ENCODE measurements around the gene SMARCD3. TPM values are rescaled to one million over a fixed set of nuclear protein-coding genes. Genes with fewer than 3 reads are reported as not detected.

Gene SMARCD3
- total and polyA plus RNA-seq, 9 of the 15 experiments (the other 6 are each of a cell fraction or from before 2014, with no cell fraction given) = 0.43 to 3.6 (median 2.6) TPM

GRCh38 chr7:151232091-151232916 lies 16.2 kb downstream of the SMARCD3 start, which contains the start of gene CHPF2 (continued):
- no peak for TF ChIP-seq ARID4B (CRISPR knock-in tag; IDR thresholded peaks at IDR 0.05)
- TF ChIP-seq TCF3 (CRISPR knock-in tag; IDR thresholded peaks at IDR 0.05) = no peak
- peak; percentile 86 for TF ChIP-seq CXXC5 (CRISPR knock-in tag; IDR thresholded peaks at IDR 0.05)
- no peak for TF ChIP-seq TCF7 (IDR thresholded peaks at IDR 0.05; ENCODE audit: borderline replicate concordance)
- TF ChIP-seq ZNF197 (CRISPR knock-in tag; IDR thresholded peaks at IDR 0.05; ENCODE audit: low read depth) = no peak
- peak; percentile 79 for TF ChIP-seq FIP1L1 (IDR thresholded peaks at IDR 0.05; ENCODE audit: low read depth, low read length, poor library complexity, severe bottlenecking)
- no peak for TF ChIP-seq HBP1 (CRISPR knock-in tag; IDR thresholded peaks at IDR 0.05)
- no peak; the same call in 1 of the 2 replicates for TF ChIP-seq ZNF609 (CRISPR knock-in tag; IDR thresholded peaks at IDR 0.05; ENCODE audit: borderline replicate concordance)
- TF ChIP-seq ZNF57 (CRISPR knock-in tag; IDR thresholded peaks at IDR 0.05) = no peak
- no peak for TF ChIP-seq MEF2D (tag; conservative IDR thresholded peaks at IDR 0.05; ENCODE audit: low read depth)
- peak; percentile 86 for TF ChIP-seq SUPT5H (IDR thresholded peaks at IDR 0.05)
- TF ChIP-seq ZBTB43 (CRISPR knock-in tag; IDR thresholded peaks at IDR 0.05) = no peak
- no peak for TF ChIP-seq GATA2 (CRISPR knock-in tag; IDR thresholded peaks at IDR 0.05)
- TF ChIP-seq RBM39 (optimal IDR thresholded peaks at IDR 0.05; ENCODE audit: low read depth, low read length) = no peak
- no peak for TF ChIP-seq RFX5 (IDR thresholded peaks at IDR 0.05; ENCODE audit: low read depth, low read length)

Measured in K562 (cell line).